Karpas-422 (cell line): Measurements from ENCODE around the gene MRPL54. TPM values are rescaled to one million over a fixed set of nuclear protein-coding genes. Genes with fewer than 3 reads are reported as not detected.
A peak's percentile ranks its signal among the peaks of the same experiment; 100 is the strongest.

Experiments
- DNase-seq: peaks from one replicate; pipeline ENCODE4 v3.0.0-alpha.2; 2015
- H2AFZ ChIP-seq: fragments of 200-600 bp; sonication (generic); 2 replicates; pipeline ENCODE4 v1.6.1; 2014; ENCODE audit warnings: antibody characterized with exemption, low read length, mixed read lengths
- H3K27ac ChIP-seq: fragments of 200-600 bp; sonication (generic); 2 replicates; pipeline ENCODE4 v1.5.1; 2014; ENCODE audit warnings: mild to moderate bottlenecking, low read length, moderate library complexity
- H3K27me3 ChIP-seq: fragments of 200-600 bp; sonication (generic); 2 replicates; pipeline ENCODE4 v1.6.1; 2014; ENCODE audit warnings: low read length, mixed read lengths
- H3K36me3 ChIP-seq: fragments of 200-600 bp; sonication (generic); 2 replicates; pipeline ENCODE4 v1.6.1; 2014; ENCODE audit warnings: low read length, mixed read lengths; ENCODE audit not compliant: insufficient read depth
- H3K4me1 ChIP-seq: fragments of 200-600 bp; sonication (generic); 2 replicates; pipeline ENCODE4 v1.6.1; 2014; ENCODE audit warnings: mild to moderate bottlenecking, low read length, mixed read lengths
- H3K4me2 ChIP-seq: fragments of 200-600 bp; sonication (generic); 2 replicates; pipeline ENCODE4 v1.6.1; 2014; ENCODE audit warnings: low read length, low read depth, mild to moderate bottlenecking; ENCODE audit not compliant: poor library complexity, severe bottlenecking
- H3K4me3 ChIP-seq: fragments of 200-600 bp; sonication (generic); 2 replicates; pipeline ENCODE4 v1.5.1; 2014; ENCODE audit warnings: mild to moderate bottlenecking, antibody characterized with exemption, low read length, mixed read lengths
- H3K79me2 ChIP-seq: fragments of 200-600 bp; sonication (generic); 2 replicates; pipeline ENCODE4 v1.6.1; 2014; ENCODE audit warnings: mild to moderate bottlenecking, low read length, mixed read lengths
- H3K9ac ChIP-seq: fragments of 200-600 bp; sonication (generic); 2 replicates; pipeline ENCODE4 v1.6.0; 2014; ENCODE audit warnings: low read length
- H3K9me2 ChIP-seq: fragments of 200-600 bp; sonication (generic), shearing (Covaris generic); replicated peaks from 2 replicates; pipeline ENCODE4 v1.6.0; 2014; ENCODE audit warnings: mild to moderate bottlenecking, low read length, moderate library complexity; ENCODE audit not compliant: insufficient read depth
- H3K9me3 ChIP-seq: fragments of 300-700, 200-600 bp; sonication (generic); 2 replicates; pipeline ENCODE4 v1.6.1; 2014; ENCODE audit warnings: low read length, mixed read lengths
- H4K20me1 ChIP-seq: fragments of 200-600 bp; sonication (generic); 2 replicates; pipeline ENCODE4 v1.6.1; 2014; ENCODE audit warnings: mild to moderate bottlenecking, antibody characterized with exemption, low read length, low read depth; ENCODE audit not compliant: insufficient read depth
- total RNA-seq: library from RNA; depleted of rRNA; stranded (reverse); fragments of >200 nt; shearing (Covaris generic); gene quantifications from 2 replicates; pipeline ENCODE4 v1.2.3, GENCODE V29; 2014; ENCODE audit warnings: low replicate concordance

Gene MRPL54
- total RNA-seq, 1 experiment from 2014 or later: 44.2 TPM

GRCh38 chr19:3775374-3775711 lies 12.9 kb downstream of the MRPL54 start:
- no peaks in the 10 kb centered on the region for H3K9me2 ChIP-seq
- H3K4me2 ChIP-seq: no peak overlapping the region
- H3K9me3 ChIP-seq: no peaks in the 10 kb centered on the region
- DNase-seq: no peak
- H3K4me1 ChIP-seq: no peaks in the 10 kb centered on the region
- H3K27me3 ChIP-seq: no peaks in the 10 kb centered on the region
- no peaks in the 10 kb centered on the region for H3K79me2 ChIP-seq
- no peak overlapping the region for H3K4me3 ChIP-seq
- H3K27ac ChIP-seq: no peak overlapping the region
- H3K9ac ChIP-seq: no peak overlapping the region
- H3K36me3 ChIP-seq: no peaks in the 10 kb centered on the region
- H4K20me1 ChIP-seq: no peaks in the 10 kb centered on the region
- H2AFZ ChIP-seq: no peak overlapping the region

- H3K4me1 ChIP-seq: no peaks in the 10 kb centered on the region
Measured at GRCh38 chr19:3775831-3776230, 13.3 kb downstream of the MRPL54 start.

GRCh38 chr19:3776479-3777040 lies 14.1 kb downstream of the MRPL54 start:
- Histone ChIP-seq H3K4me1 (no peaks in the 10 kb centered on the region), H3K4me2 (no peak overlapping the region), H4K20me1 (no peaks in the 10 kb centered on the region), H3K9me3 (peaks cover 8% of the 10 kb centered on the region; the same call in 1 of the 2 replicates), H3K79me2 (no peaks in the 10 kb centered on the region), H3K27ac (no peak overlapping the region), H3K27me3 (no peaks in the 10 kb centered on the region), H2AFZ (no peak overlapping the region), H3K36me3 (no peaks in the 10 kb centered on the region), H3K9ac (no peak overlapping the region), H3K4me3 (no peak overlapping the region), H3K9me2 (no peaks in the 10 kb centered on the region)
- peak; percentile 52 for DNase-seq

More at GRCh38 chr19:3775831-3776230, 13.3 kb downstream of the MRPL54 start:
- H3K79me2 ChIP-seq: no peaks in the 10 kb centered on the region
- H3K27me3 ChIP-seq: no peaks in the 10 kb centered on the region
- H3K27ac ChIP-seq: no peak overlapping the region
- H3K9me2 ChIP-seq: no peaks in the 10 kb centered on the region
- DNase-seq: no peak
- no peak overlapping the region for H3K4me3 ChIP-seq
- H3K9me3 ChIP-seq: peaks cover under 1% of the 10 kb centered on the region; the same call in 1 of the 2 replicates
- H3K36me3 ChIP-seq: no peaks in the 10 kb centered on the region
- no peak overlapping the region for H2AFZ ChIP-seq
- no peak overlapping the region for H3K4me2 ChIP-seq
- no peaks in the 10 kb centered on the region for H4K20me1 ChIP-seq
- no peak overlapping the region for H3K9ac ChIP-seq

GRCh38 chr19:3778104-3778867 lies 15.8 kb downstream of the MRPL54 start:
- Histone ChIP-seq H3K4me1 (no peaks in the 10 kb centered on the region), H3K27ac (no peak overlapping the region), H3K27me3 (no peaks in the 10 kb centered on the region), H3K79me2 (no peaks in the 10 kb centered on the region), H3K9me3 (peaks cover 11% of the 10 kb centered on the region; the same call in 1 of the 2 replicates), H3K9ac (no peak overlapping the region), H4K20me1 (no peaks in the 10 kb centered on the region), H3K4me3 (no peak overlapping the region), H2AFZ (no peak overlapping the region), H3K4me2 (no peak overlapping the region), H3K9me2 (no peaks in the 10 kb centered on the region), H3K36me3 (no peaks in the 10 kb centered on the region)
- DNase-seq: no peak

GRCh38 chr19:3778899-3779723 lies 16.6 kb downstream of the MRPL54 start:
- H3K36me3 ChIP-seq: no peaks in the 10 kb centered on the region
- H3K79me2 ChIP-seq: no peaks in the 10 kb centered on the region
- H3K4me2 ChIP-seq: no peak overlapping the region

GRCh38 chr19:3780786-3781304 lies 18.4 kb downstream of the MRPL54 start:
- DNase-seq: no peak
- no peaks in the 10 kb centered on the region for H3K4me1 ChIP-seq
- no peak overlapping the region for H3K27ac ChIP-seq
- H2AFZ ChIP-seq: no peak overlapping the region
- H3K79me2 ChIP-seq: no peaks in the 10 kb centered on the region
- no peak overlapping the region for H3K9ac ChIP-seq
- no peaks in the 10 kb centered on the region for H3K27me3 ChIP-seq
- no peaks in the 10 kb centered on the region for H3K36me3 ChIP-seq
- H4K20me1 ChIP-seq: no peaks in the 10 kb centered on the region
- peaks cover 11% of the 10 kb centered on the region; the same call in 1 of the 2 replicates for H3K9me3 ChIP-seq
- H3K9me2 ChIP-seq: no peaks in the 10 kb centered on the region
- no peak overlapping the region for H3K4me2 ChIP-seq
- H3K4me3 ChIP-seq: no peak overlapping the region

More at GRCh38 chr19:3778899-3779723, 16.6 kb downstream of the MRPL54 start:
- Histone ChIP-seq H3K9ac (no peak overlapping the region), H3K9me2 (no peaks in the 10 kb centered on the region), H2AFZ (no peak overlapping the region), H3K4me1 (no peaks in the 10 kb centered on the region), H3K4me3 (no peak overlapping the region), H4K20me1 (no peaks in the 10 kb centered on the region), H3K27me3 (no peaks in the 10 kb centered on the region), H3K27ac (no peak overlapping the region), H3K9me3 (peaks cover 11% of the 10 kb centered on the region; the same call in 1 of the 2 replicates)
- DNase-seq: no peak

- no peak overlapping the region for H2AFZ ChIP-seq
- no peaks in the 10 kb centered on the region for H3K36me3 ChIP-seq
Measured at GRCh38 chr19:3781603-3782002, 19.1 kb downstream of the MRPL54 start.

GRCh38 chr19:3782330-3782729 lies 19.8 kb downstream of the MRPL54 start:
- DNase-seq: no peak
- no peaks in the 10 kb centered on the region for H3K9me2 ChIP-seq
- H4K20me1 ChIP-seq: no peaks in the 10 kb centered on the region
- H3K4me2 ChIP-seq: no peak overlapping the region
- H3K27ac ChIP-seq: no peak overlapping the region
- no peak overlapping the region for H3K4me3 ChIP-seq
- H3K27me3 ChIP-seq: no peaks in the 10 kb centered on the region
- no peak overlapping the region for H3K9ac ChIP-seq
- no peaks in the 10 kb centered on the region for H3K79me2 ChIP-seq
- no peaks in the 10 kb centered on the region for H3K4me1 ChIP-seq
- peaks cover 11% of the 10 kb centered on the region; the same call in 1 of the 2 replicates for H3K9me3 ChIP-seq
- no peak overlapping the region for H2AFZ ChIP-seq
- no peaks in the 10 kb centered on the region for H3K36me3 ChIP-seq

More at GRCh38 chr19:3781603-3782002, 19.1 kb downstream of the MRPL54 start:
- H3K27ac ChIP-seq: no peak overlapping the region
- DNase-seq: no peak
- H3K9ac ChIP-seq: no peak overlapping the region
- no peaks in the 10 kb centered on the region for H3K4me1 ChIP-seq
- H3K9me2 ChIP-seq: no peaks in the 10 kb centered on the region
- no peak overlapping the region for H3K4me2 ChIP-seq
- no peak overlapping the region for H3K4me3 ChIP-seq
- H4K20me1 ChIP-seq: no peaks in the 10 kb centered on the region
- H3K27me3 ChIP-seq: no peaks in the 10 kb centered on the region
- no peaks in the 10 kb centered on the region for H3K79me2 ChIP-seq
- H3K9me3 ChIP-seq: peaks cover 11% of the 10 kb centered on the region; the same call in 1 of the 2 replicates
